ENCODE measurements around the gene KY. TPM values are rescaled to one million over a fixed set of nuclear protein-coding genes. Genes with fewer than 3 reads are reported as not detected.

KY gene
- polyA plus RNA-seq, 1 donor (not counting 4 experiments of a cell fraction or from before 2014, with no cell fraction given) = not detected

DNA sequence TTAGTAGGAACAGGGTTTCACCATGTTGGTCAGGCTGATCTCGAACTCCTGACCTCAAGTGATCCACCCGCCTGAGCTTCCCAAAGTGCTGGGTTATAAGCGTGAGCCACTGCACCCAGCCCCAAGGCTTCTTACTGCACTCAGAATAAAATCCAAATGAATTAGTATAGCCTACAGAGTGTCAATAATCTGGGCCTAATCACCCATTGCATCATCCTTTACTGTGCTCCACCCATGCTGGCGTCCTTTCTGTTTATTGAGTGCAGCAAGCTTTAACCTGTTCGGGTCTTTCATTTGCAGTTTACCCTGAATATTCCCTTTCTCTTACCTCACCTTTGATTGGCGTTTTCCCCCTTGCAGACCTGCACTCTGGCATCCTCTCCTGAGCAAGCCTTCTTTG is 87.2 kb downstream of the KY start:
- Histone ChIP-seq H3K27me3 (ENCODE audit: control insufficient read depth, extremely low read depth, insufficient read depth, low read length) (no peaks in the 10 kb centered on the region), H3K4me2 (ENCODE audit: control insufficient read depth, extremely low read depth, insufficient read depth, low read depth, low read length) (no peak overlapping the region), H3K36me3 (ENCODE audit: control insufficient read depth in 2 of 2, extremely low read depth in 1 of 2, insufficient read depth in 2 of 2, low read length in 2 of 2) (peaks cover 0 to 4% of the 10 kb centered on the region in 2 experiments), H3K9me3 (ENCODE audit: control insufficient read depth, low read depth, low read length) (no peaks in the 10 kb centered on the region), H4K20me1 (ENCODE audit: control insufficient read depth, extremely low read depth, insufficient read depth, low read length) (no peaks in the 10 kb centered on the region), H3K9me1 (ENCODE audit: control insufficient read depth, extremely low read depth, insufficient read depth, low read length) (no peaks in the 10 kb centered on the region), H3K79me2 (ENCODE audit: control insufficient read depth, insufficient read depth, low read length) (no peaks in the 10 kb centered on the region), H3K9ac (ENCODE audit: control insufficient read depth, extremely low read depth, insufficient read depth, low read length) (no peak overlapping the region), H3K27ac (ENCODE audit: control insufficient read depth, insufficient read depth, low read length) (no peak overlapping the region), H3K4me3 (ENCODE audit: control insufficient read depth in 2 of 3, extremely low read depth in 1 of 3, insufficient read depth in 2 of 3, low read depth in 1 of 3, low read length in 3 of 3) (no peak overlapping the region), H2AFZ (ENCODE audit: control insufficient read depth, low read length) (no peak overlapping the region), H3K4me1 (ENCODE audit: control insufficient read depth, extremely low read depth, insufficient read depth, low read length) (peaks cover 5% of the 10 kb centered on the region)
- TF ChIP-seq, protein P1, sequence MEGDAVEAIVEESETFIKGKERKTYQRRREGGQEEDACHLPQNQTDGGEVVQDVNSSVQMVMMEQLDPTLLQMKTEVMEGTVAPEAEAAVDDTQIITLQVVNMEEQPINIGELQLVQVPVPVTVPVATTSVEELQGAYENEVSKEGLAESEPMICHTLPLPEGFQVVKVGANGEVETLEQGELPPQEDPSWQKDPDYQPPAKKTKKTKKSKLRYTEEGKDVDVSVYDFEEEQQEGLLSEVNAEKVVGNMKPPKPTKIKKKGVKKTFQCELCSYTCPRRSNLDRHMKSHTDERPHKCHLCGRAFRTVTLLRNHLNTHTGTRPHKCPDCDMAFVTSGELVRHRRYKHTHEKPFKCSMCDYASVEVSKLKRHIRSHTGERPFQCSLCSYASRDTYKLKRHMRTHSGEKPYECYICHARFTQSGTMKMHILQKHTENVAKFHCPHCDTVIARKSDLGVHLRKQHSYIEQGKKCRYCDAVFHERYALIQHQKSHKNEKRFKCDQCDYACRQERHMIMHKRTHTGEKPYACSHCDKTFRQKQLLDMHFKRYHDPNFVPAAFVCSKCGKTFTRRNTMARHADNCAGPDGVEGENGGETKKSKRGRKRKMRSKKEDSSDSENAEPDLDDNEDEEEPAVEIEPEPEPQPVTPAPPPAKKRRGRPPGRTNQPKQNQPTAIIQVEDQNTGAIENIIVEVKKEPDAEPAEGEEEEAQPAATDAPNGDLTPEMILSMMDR (optimal IDR thresholded peaks at IDR 0.05 in 1 of 3, IDR thresholded peaks at IDR 0.05 in 1 of 3, conservative IDR thresholded peaks at IDR 0.05 in 1 of 3; ENCODE audit: extremely low read depth in 1 of 3, insufficient read depth in 2 of 3, low read length in 3 of 3) = no peak
- TF ChIP-seq EZH2 (IDR thresholded peaks at IDR 0.05; ENCODE audit: low read length) = no peak
- DNase-seq (ENCODE audit: low read depth, low spot score) (no peak), FAIRE-seq (no peak)
- dilution Hi-C loops (cut with MboI; ENCODE audit: extremely low pct_ligation_motif_present, low sequenced_read_pairs) = no loop called here

DNA sequence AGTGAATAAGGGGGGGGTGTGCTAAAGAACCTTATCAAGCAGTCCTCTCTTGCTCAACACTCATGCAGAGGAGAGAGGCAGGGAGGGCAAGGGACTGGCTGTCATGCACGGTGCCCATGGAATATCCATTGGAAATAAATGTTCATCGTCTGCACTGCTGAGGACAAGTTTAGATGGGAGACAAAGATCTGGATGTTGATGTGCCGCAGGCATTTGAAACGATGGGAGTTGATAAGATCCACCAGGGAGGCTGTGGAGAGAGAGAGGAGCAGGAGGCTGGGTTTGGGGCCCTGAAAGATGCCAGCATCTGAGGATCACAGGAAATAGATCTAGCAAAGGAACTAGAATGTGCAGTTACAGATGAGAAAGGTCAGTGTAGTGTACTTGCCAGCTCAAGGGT is 88.8 kb downstream of the KY start:
- H3K4me1 ChIP-seq (ENCODE audit: control insufficient read depth, extremely low read depth, insufficient read depth, low read length) = peaks cover 5% of the 10 kb centered on the region
- no peaks in the 10 kb centered on the region for H3K79me2 ChIP-seq (ENCODE audit: control insufficient read depth, insufficient read depth, low read length)
- H3K27ac ChIP-seq (ENCODE audit: control insufficient read depth, insufficient read depth, low read length) = no peak overlapping the region
- TF ChIP-seq EZH2 (IDR thresholded peaks at IDR 0.05; ENCODE audit: low read length) = no peak
- TF ChIP-seq, protein P1 (optimal IDR thresholded peaks at IDR 0.05 in 1 of 3, IDR thresholded peaks at IDR 0.05 in 1 of 3, conservative IDR thresholded peaks at IDR 0.05 in 1 of 3; ENCODE audit: extremely low read depth in 1 of 3, insufficient read depth in 2 of 3, low read length in 3 of 3) = no peak
- H2AFZ ChIP-seq (ENCODE audit: control insufficient read depth, low read length) = no peak overlapping the region
- no peaks in the 10 kb centered on the region for H3K9me1 ChIP-seq (ENCODE audit: control insufficient read depth, extremely low read depth, insufficient read depth, low read length)
- no peak overlapping the region for H3K4me2 ChIP-seq (ENCODE audit: control insufficient read depth, extremely low read depth, insufficient read depth, low read depth, low read length)
- H4K20me1 ChIP-seq (ENCODE audit: control insufficient read depth, extremely low read depth, insufficient read depth, low read length) = no peaks in the 10 kb centered on the region
- FAIRE-seq = no peak
- H3K27me3 ChIP-seq (ENCODE audit: control insufficient read depth, extremely low read depth, insufficient read depth, low read length) = no peaks in the 10 kb centered on the region
- dilution Hi-C loops (cut with MboI; ENCODE audit: extremely low pct_ligation_motif_present, low sequenced_read_pairs) = no loop called here
- DNase-seq (ENCODE audit: low read depth, low spot score) = no peak
- no peak overlapping the region for H3K9ac ChIP-seq (ENCODE audit: control insufficient read depth, extremely low read depth, insufficient read depth, low read length)
- H3K4me3 ChIP-seq (ENCODE audit: control insufficient read depth in 2 of 3, extremely low read depth in 1 of 3, insufficient read depth in 2 of 3, low read depth in 1 of 3, low read length in 3 of 3) = no peak overlapping the region
- H3K9me3 ChIP-seq (ENCODE audit: control insufficient read depth, low read depth, low read length) = no peaks in the 10 kb centered on the region
- peaks cover 0 to 4% of the 10 kb centered on the region in 2 experiments for H3K36me3 ChIP-seq (ENCODE audit: control insufficient read depth in 2 of 2, extremely low read depth in 1 of 2, insufficient read depth in 2 of 2, low read length in 2 of 2)

All from keratinocyte (primary cell).